ENCODE results near the gene IFT122.

The IFT122 gene

DNA sequence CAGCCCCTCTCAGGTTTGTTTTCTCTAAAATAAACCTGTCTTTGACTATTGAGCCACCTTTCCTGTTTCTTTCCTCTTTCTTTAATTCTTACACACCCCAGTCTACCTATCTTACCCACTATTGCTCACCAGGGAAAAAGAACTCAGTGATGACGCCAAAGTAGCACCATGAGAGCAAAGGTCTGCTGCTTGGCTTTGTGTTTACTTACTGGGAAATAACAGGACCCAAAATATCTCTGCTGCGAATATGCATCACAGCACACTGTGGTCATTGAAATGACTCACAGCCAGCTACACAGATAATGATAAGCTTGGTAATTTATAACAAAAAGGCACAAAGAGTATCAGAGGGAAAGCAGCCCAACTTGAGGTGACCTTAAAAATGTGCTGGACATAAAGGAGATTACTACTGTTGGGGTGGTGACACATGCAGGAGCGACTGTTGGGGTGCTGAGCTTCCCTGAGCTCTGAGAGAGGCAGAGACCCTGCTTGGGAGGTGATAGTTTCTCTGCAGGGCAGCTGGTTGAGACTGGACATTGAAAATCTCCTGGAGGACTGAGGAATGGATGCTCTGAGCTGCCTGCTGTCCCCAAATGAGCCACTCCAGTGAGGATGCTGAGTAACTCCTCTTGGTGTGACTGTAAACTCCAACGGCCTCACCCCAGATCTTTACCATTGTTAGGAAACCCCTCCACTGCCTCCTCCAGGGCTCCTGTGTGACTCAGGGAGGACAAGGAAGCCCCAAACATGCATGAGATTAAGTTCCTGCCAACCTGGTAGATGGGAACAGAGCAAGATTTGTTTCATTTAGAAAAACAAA lies 26.1 kb upstream of the IFT122 start:
- no peak for DNase-seq (ENCODE audit: low read depth)

DNA sequence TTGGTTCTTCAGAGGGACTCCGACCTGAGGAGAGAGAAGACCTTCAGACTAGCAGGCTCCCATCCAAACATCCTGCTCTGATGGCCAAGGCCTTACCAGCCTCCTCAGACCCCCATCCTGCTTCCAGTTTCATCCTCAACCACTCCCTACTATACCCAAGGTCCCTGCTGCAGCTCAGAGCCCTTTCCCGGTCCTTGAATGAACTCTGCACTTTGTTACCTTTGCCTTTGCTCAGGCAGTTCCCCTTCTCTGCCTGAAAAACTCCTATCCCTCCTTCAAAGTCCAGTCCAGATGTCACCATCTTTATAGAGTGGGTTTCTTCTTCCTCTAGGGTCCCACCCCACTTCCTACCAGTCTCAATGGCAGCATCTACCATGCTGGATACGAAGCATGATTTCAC lies 24.6 kb upstream of the IFT122 start:
- no peak for DNase-seq (ENCODE audit: low read depth)

DNA sequence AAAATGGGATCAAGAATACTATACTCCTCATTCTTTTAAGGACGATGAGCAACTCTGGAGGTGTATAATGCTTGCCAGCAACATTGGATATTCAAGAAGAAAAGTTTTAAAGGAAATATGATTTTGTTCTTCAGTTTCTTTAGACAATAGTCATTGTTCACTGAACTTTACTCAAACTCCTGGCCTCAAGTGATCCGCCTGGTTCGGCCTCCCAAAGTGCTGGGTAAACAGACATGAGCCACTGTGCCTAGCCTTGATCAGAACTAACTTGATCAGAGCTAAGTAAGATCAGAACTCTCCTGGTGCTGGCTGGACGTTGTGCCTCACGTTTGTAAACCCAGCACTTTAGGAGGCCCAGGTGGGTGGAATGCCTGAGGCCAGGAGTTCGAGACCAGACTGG lies 24.2 kb upstream of the IFT122 start:
- no peak for DNase-seq (ENCODE audit: low read depth)

DNA sequence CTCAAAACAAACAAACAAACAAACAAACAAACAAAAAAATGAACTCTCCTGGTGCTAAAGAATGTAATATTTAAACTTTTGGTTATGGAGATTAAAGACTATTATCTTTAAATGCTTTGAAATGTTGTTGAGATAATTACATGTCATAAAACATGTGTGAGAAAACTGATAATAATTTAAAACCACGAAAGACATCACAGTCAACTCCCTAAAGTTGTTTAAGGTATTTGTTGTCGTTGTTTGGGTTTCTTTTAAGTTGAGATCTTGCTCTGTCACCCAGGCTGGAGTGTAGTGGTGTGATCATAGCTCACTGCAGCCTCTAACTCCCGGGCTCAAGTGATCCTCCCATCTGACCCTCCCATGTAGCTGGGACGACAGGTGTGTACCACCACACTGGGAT lies 23.6 kb upstream of the IFT122 start:
- DNase-seq (ENCODE audit: low read depth): no peak

DNA sequence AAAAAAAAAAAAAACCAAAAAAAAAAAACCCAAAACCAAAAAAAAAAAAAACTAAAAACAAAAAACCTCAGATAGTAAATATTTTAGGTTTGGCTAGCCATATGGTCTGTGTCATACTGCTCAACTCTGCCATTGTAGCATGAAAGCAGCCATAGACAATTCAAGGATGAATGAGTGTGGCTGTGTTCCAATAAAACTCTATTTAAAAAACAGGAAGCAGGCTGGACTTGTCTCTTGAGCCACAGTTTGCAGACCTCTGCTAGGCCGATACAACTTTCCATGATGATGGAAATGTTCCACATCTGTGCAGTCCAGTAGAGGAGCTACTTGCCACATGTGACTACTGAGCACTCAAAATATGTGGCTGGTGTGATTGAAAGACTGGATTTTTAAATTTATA lies 22.7 kb upstream of the IFT122 start:
- no peak for DNase-seq (ENCODE audit: low read depth)

DNA sequence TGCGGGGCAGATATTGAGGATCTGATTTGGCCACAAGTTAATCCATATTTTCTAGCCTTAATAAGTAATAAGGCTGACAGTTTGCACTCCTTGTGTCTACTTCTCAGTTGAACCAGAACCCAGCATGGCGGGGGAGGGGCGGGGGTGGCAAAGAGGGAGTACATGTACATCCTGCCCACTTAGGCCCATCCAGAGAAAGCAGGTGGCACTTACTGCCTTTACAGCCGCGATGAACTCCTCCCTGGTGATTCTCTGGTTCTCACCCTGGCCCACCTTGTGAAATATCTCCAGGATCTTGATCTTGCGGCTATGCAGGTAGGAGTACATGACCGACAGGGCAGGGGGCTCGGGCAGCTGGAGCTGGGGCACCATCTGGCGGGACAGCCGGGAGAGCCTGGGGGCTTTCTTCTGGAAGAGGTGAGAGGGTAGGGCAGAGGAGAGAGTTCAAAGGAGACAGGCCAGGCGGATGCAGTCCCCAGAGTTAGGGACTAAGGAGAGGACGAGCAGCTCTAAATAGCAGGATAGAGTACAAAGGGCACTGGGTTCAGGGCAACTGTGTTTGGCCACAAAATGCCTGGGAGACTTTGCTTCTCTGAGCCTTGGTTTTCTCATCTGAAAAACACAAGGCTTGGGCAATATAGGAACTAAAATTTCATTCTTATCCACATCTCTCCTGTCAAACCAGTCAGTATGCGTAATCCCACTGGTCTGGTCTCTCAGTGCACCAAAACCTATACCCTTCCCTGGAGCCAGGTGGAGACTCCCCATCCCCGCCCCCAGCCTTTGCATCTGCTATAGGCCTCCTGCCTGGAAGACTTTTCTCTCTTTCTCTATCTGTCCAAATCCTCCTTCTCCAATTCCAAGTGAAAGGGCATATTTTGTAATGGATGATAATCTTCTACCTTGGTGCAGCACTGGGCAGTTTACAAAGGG lies 21.7 kb upstream of the IFT122 start:
- DNase-seq (ENCODE audit: low read depth): no peak

DNA sequence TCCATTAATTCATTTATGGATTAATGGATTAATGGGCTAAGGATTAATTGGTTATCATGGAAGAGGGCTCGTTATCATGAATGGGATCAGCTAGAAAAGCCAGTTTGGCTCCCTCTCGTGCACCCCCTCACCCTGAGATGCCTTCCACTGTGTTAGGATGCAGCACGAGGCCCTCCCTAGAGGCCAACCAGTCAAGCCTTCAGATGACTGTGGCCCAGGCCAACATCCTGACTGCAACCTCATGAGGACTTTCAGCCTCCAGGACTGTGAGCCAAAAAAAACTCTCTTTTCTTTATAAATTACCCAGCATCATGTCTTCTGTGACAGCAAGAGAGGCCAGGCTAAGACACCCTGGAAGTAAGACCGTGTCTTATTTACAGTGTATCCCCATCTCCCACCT lies 20.5 kb upstream of the IFT122 start:
- DNase-seq (ENCODE audit: low read depth): no peak

DNA sequence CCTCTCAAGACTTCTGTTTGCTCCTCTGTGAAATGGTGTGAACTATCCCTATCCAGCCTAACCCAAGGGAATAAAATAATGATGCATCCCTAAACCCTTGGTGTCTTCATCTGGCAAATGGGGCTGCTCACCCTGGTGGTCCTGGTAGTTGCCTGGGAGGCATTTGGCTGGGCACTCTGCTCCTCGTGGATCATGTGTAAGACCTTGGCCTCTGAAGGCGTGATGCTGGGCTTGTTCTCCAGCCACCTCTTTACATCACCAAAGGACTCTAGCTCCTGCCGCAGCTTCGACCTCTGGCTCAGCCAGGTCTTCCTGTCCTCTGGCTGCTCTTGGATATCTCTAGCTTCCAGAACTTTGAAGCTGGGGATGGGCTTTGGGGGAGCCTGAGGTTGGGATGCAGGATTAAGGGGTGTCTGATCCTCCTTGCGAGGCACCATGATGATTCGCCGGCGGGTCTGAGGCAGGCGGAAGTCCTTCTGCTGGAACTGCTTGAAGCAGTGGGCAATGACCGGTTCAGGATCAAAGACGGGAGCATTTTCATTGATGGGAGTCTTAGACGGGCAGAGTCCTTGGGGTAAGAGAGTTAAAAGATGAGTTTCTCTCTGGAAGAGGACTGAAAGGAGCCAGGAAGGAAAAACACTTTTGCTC lies 18.7 kb upstream of the IFT122 start:
- no peak for DNase-seq (ENCODE audit: low read depth)

DNA sequence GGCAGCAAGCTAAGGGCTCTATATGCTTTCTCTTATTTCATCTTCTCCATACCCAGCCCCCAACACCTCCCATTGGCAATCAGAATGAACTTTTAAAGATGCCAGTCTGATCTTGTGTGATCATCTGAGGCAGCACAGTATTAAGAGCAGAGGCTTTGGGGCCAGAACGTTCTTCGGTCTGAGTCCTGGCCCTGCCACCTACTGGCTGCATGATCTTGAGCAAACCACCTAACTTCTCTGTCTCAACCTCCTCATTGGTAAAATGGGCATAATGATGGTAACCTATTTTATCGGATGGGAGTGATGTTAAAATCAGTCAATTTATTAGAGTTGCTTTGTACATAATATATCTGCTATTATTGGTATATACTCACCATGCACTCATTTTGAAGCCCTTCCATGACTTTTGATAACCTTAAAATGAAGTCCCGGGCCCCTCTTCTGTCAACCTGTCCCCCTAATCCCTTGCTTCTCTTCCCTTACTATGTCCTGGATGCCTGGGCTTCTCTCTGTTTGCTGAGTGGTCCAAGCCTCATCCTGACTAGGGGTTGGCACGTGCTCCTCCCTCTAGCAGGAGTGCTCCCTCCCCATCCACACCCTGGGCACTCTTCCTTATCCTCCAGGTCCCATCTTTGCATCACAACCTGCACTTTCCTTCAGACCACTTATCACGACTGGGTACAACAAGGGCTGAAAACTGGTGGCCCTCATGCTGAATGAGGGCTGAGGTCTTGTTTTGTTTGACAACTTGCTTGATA lies 17.9 kb upstream of the IFT122 start:
- no peak for DNase-seq (ENCODE audit: low read depth)

DNA sequence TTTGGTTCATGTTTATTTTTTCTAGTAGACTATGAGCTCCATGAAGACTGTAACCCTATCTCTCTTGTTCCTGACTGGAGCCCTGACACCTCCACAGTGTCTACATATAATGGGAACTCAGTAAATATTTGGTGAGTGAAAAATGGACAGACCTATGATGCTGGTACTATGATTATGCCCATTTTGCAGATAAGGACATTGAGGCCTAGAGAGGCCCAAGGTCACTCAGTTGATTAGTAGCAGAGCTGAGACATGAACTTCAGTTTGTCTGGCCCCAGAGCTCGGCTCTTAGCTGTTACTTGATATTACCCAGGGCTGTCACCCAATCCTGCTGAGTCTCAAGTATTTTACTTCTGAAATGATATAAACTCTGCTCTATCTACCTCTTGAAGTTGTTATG lies 17.1 kb upstream of the IFT122 start:
- DNase-seq (ENCODE audit: low read depth): no peak

DNA sequence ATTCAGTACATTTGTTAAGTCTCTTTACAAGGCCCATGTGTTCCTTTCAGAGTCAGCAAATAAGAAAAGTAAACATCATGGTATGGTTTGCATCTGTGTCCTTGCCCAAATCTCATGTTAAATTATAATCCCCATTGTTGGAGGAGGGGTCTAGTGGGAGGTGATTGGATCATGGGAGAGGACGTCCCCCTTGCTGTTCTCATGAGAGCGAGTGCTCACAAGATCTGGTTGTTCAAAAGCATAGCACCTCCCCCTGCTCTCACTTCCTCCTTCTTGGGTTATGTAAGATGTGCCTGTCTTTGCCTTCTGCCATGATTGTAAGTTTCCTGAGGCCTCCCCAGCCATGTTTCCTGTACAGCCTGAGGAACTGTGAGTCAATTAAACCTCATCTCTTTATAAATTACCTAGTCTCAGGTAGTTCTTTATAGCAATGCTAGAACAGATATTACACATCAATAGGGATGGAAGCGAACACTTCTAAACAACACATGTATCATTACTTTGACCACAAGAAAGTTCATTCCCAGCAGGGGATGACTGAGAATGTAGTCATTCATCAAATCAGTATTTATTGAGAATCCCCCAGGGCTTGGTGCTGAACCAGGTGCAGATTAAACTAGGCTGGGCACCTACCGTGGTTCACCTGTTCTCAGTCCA lies 15.7 kb upstream of the IFT122 start:
- no peak for DNase-seq (ENCODE audit: low read depth)

DNA sequence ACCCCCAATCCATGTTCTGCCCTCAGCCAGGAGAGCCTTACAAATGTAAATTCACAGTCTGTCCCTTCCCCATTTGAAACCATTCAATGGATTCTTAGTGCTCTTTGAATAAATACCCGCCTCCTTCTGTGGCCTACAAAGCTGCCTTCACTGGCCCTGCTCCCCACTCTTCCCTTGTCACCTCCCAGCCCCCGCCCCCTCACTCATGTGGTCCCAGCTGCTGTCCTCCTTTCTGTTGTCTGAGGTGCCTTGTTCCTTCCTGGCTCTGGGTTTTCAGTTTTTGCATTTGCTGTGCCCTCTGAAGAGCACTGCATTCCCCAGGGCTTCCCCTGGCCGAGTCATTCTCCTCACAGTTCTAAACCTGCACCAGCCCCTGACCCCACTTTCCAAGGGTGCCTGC lies 14.8 kb upstream of the IFT122 start:
- DNase-seq (ENCODE audit: low read depth): no peak

DNA sequence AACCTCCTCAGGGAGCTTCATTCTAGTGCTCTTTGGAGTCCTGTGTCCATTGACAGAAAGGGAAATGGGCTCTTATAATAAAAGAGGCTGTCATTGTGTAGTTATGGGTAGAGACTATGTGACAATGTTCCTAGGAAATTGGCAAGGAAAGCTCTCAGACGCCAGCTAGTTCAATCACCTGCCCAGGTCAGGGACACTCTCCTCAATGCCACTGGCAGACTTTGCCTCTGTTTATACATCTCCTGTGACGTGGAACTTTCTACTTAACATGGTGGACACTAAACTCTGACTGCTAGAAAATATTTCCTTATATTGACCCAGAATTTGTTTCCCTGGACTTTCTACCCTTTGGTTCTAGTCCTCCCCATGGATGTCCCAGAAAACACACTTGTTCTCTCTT lies 14.4 kb upstream of the IFT122 start:
- no peak for DNase-seq (ENCODE audit: low read depth)

DNA sequence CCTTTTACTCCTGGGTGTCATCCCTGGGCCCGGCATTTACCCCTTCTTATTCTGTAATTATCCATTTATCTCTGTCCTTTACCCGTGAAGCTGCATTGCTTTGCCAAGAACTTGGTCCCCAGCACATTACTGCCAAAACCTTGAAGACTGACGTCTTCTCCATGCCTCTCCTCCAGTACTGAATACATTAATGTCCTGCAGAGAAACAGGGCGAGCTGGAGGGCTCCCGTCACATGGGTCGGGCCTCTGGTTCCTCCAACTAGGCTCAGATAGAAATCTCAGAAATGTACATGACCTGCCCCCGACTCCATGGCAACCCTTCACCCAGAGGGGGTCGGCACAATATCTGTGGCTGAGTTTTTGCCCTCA lies 12.0 kb upstream of the IFT122 start:
- DNase-seq (ENCODE audit: low read depth): no peak

DNA sequence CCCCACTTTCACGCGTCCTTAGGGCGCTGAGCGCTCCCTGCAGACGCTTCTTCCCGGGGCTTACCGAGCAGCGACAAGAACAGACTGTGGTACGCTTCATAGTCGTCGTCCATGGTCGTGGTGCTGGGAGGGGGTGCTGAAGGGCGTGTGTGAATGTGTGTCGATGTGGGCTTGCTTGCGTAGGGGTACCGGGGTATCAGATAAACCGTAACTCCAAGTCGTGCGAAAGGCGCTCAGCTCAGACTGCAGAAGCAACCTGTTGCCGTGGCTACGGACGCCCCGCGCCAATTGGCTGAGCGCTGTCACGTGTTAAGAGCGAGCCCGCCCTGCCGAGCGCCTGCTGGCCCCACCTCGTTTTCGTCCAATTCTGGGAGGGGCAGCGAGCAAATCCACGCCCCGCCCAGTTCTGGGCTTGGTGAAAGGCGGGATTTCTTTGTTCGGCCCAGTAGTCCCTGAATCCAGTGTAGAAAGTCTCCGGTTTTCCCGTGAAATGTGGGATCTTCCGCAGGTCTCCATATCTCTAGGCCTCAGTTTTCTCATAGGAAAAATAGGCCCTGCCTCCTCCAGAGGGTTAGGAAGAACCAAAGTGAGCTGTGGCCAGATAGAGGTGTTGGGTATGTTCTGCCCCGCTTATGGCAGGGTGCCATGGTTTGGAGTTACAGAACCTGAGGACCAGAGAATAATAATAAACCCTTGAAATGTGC lies 11.5 kb upstream of the IFT122 start, which contains the start of gene EFCAB12:
Gene EFCAB12, minus strand, starts transcription at position 261 of the 704 bp plus-strand sequence. Its CDS starts 148 bp downstream, at position 113.
- DNase-seq (ENCODE audit: low read depth): peak; percentile 88

DNA sequence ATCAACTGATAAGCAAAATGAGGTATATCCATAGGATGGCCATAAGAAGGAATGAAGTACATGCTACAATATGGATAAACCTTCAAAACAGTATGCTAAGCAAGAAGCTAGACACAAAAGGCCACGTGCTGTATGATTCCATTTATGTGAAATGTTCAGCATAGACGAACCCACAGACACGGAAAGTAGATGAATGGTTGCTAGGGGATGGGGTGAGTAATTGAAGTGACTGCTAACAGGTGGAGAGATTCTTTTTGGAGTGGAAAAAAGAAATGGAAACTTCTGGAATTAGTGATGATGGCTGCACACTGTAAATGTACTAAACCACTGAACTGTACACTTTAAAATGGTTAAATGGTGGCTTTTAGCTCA lies 11.0 kb upstream of the IFT122 start:
- DNase-seq (ENCODE audit: low read depth): no peak

DNA sequence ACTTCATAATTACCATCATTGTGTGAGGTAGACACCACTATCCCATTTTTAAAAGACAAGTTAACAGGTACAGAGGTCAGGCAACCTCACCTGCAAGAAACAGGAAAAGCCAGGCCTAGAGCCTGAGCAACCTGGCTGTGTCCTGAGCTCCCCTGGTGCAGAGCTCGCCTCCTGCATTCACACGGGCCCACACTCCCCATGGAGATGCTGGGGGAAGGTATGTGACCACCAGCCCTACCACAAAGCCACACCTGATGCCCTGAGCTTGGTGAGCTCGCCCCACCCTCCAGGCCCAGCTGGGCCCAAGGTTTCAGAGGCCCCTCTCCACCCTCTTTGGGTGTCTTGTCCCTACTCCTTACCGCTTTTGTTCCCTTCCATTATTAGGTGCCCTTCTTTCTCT lies 10.4 kb upstream of the IFT122 start:
- no peak for DNase-seq (ENCODE audit: low read depth)

DNA sequence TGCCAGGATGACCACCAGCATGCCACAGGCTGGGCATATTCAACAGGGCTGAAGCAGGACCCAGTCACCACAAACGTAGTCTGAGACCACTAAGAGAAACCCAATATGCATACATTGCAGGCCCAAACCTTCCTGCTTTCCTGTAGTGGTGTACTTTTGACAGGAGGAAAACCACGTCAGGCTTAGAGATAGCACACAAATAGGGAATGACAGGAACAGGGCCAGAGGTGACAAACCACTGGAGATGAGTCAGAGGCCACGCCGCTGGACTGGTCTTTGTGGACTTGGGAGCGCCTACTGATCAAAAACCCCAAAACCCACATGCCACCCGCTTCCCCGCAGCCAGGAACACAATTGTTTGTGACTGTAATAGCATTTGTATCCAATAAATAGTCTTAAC lies 8.0 kb upstream of the IFT122 start:
- DNase-seq (ENCODE audit: low read depth): no peak

DNA sequence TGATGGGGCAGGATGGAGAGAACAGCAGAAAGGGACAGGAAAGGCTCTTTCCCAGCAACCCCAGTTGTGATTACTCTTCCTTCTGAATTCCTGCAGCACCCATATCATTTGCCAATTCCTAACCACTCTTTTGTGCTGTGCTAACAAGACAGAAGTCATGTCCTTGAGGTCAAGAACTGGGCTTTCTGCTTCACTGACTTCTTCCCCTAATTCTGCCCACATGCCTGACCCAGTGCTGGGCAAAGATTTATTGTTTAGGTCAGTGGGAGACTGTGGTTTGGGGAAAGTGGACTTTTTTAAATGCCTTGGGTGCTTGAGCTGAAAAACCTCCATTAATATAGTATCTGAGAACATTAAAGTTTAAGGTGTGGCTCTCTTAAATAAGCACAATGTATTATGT lies 7.4 kb upstream of the IFT122 start:
- no peak for DNase-seq (ENCODE audit: low read depth)

DNA sequence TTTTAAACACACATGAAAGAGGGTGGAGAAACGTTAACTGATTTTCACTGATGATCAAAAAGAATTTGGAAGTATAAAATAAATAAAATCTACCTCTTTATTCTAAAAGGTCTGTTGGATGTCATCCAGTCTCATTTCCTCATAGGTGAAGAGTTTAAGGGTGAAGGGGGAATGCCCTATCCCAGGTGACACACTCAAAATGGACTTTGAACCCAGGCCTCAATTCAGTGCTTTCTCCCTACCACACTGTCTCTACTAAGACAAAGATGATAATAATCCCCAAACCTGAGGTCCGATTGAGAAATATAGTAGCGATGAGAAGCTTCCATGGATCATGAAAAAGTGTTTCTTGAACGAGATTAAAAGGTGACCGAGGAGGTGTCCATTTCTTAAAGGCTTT lies 6.5 kb upstream of the IFT122 start:
- no peak for DNase-seq (ENCODE audit: low read depth)

DNA sequence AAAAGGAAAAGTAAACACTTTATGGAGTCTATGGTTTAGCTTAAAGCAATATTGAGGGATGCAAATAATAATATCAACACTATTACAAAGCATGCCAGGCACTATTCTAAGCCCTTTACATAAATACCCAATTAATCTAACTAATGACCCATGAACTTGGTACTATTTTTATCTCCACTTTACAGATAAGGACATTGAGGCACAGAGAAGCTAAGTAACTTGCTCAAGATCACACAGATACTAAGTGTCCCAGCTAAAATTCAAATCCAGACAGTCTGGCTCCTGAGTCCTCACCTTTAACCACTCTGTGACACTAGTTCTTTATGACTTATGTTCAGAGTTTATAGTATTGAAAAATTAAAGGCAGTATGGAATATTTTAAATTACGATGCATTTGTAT lies 5.9 kb upstream of the IFT122 start:
- no peak for DNase-seq (ENCODE audit: low read depth)
